SU-DHL-6 (cell line): Measurements from ENCODE around the gene ALPI.

Experiments
- EZH2phosphoT487 ChIP-seq: fragments of 200-600 bp; sonication (generic), shearing (Covaris generic); conservative IDR thresholded peaks from 2 replicates; pipeline ENCODE4 v1.6.1; 2018; ENCODE audit warnings: mild to moderate bottlenecking, antibody characterized with exemption, low read length, moderate library complexity, mixed read lengths
- TF ChIP-seq, protein P1 (sequence below): fragments of 200-600 bp; sonication (generic); IDR thresholded peaks from one replicate; pipeline ENCODE4 v1.5.1; 2017; ENCODE audit warnings: antibody characterized with exemption, mild to moderate bottlenecking, low read length, moderate library complexity; ENCODE audit not compliant: insufficient read depth, poor library complexity, severe bottlenecking

DNA sequence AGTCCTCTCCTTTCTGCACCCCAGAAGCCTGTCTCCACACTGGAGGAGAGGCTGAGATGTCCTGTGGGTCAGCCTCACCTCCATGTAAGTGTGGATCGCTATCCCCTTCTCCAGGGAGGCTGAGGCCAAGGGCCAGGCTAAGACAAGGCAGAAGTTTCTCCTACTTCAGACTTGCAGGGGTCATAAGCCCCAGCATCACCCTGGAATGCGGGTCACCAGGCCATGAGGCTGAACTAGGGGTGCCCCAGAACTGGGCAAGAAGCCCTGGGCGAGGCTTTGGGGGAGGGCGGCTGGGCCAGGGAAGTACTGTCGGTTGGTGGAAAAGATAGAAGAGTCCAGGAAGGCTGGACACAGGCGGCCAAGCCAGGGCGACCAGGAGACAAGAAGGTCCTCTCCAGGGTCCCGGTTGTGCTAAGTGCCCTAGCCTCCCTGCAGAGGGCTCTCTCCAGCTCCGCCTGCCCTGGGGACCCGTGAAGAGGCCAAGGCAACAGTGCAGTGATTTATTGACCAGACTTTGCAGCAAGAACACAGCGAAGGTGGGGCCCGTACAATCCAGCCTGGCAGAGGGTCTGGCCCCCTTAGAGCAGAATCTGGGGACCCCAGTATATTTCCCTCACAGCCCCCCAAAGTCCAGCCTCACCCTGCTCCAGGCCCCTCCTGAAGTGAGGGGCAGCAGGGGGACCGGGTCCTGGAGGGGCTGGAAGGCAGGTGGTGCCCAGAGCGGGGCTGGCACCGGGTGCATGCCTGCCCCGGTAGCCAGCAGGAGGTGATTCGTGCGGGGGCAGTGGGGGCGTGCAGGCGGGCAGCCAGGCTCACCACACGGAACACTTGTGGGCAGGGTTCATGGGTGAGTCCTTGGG lies 23.6 kb downstream of the ALPI start:
- TF ChIP-seq, protein P1, sequence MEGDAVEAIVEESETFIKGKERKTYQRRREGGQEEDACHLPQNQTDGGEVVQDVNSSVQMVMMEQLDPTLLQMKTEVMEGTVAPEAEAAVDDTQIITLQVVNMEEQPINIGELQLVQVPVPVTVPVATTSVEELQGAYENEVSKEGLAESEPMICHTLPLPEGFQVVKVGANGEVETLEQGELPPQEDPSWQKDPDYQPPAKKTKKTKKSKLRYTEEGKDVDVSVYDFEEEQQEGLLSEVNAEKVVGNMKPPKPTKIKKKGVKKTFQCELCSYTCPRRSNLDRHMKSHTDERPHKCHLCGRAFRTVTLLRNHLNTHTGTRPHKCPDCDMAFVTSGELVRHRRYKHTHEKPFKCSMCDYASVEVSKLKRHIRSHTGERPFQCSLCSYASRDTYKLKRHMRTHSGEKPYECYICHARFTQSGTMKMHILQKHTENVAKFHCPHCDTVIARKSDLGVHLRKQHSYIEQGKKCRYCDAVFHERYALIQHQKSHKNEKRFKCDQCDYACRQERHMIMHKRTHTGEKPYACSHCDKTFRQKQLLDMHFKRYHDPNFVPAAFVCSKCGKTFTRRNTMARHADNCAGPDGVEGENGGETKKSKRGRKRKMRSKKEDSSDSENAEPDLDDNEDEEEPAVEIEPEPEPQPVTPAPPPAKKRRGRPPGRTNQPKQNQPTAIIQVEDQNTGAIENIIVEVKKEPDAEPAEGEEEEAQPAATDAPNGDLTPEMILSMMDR, result no peak
- no peak for TF ChIP-seq EZH2phosphoT487
